GM12892 (cell line): ENCODE measurements around the gene IL19.

ENCODE experiments used
- POLR2A ChIP-seq: IDR thresholded peaks from 2 replicates; pipeline ENCODE4 v1.6.1; 2011; ENCODE audit warnings: low read depth, low read length, control low read depth
- POLR2AphosphoS5 ChIP-seq: IDR thresholded peaks from 2 replicates; pipeline ENCODE4 v1.6.1; 2011; ENCODE audit warnings: low read depth, low read length, control low read depth
- TAF1 ChIP-seq: IDR thresholded peaks from 2 replicates; pipeline ENCODE4 v1.6.1; 2011; ENCODE audit warnings: low read depth, mild to moderate bottlenecking, control low read depth, low read length, borderline replicate concordance

DNA sequence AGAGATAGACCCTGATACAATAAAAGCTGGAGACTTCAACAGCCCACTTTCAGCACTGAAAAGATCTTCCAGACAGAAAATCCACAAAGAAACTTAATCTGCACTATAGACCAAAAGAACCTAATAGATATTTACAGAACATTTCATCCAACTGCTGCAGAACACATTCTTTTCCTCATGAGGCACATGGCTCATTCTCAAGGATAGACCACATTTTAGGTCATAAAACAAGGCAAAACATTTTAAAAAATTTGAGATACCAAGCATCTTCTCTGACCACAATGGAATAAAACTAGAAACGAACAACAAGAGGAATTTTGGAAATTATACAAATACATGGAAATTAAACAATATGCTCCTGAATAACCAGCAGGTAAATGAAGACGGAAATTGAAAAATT lies 79.8 kb downstream of the IL19 start:
- TF ChIP-seq POLR2A: no peak
- TF ChIP-seq POLR2AphosphoS5: no peak
- TF ChIP-seq TAF1: no peak
